Mesenchymal stem cell (in vitro differentiated cells and primary cell): ENCODE results near the gene NT5C1B.
A peak's percentile ranks its signal among the peaks of the same experiment; 100 is the strongest.

Experiments
- DNase-seq: peaks from one replicate; pipeline ENCODE4 v3.0.0-alpha.2; 2013
- H2AFZ ChIP-seq: one replicate; pipeline ENCODE4 v1.6.1; 2013; ENCODE audit warnings: low read depth, mild to moderate bottlenecking, control low read depth, inconsistent platforms, low read length, moderate library complexity
- H2AK5ac ChIP-seq: 2 replicates; pipeline ENCODE4 v1.6.1; 2013; ENCODE audit warnings: low read length, moderate library complexity, mild to moderate bottlenecking, inconsistent platforms; ENCODE audit not compliant: severe bottlenecking
- H2BK120ac ChIP-seq: one replicate; pipeline ENCODE4 v1.6.1; 2013; ENCODE audit warnings: low read depth, mild to moderate bottlenecking, inconsistent platforms, low read length, moderate library complexity
- H2BK12ac ChIP-seq, 2 experiments: one replicate each; pipeline ENCODE4 v1.6.1; 2013; ENCODE audit warnings: inconsistent platforms in 2 of 2, low read length in 2 of 2, mild to moderate bottlenecking in 2 of 2, moderate library complexity in 2 of 2, control low read depth in 1 of 2
- H2BK15ac ChIP-seq: one replicate; pipeline ENCODE4 v1.6.1; 2013; ENCODE audit warnings: mild to moderate bottlenecking, low read depth, inconsistent platforms; ENCODE audit not compliant: poor library complexity, severe bottlenecking
- H2BK5ac ChIP-seq: 2 replicates; pipeline ENCODE4 v1.6.1; 2013; ENCODE audit warnings: low read depth, mild to moderate bottlenecking, low read length, control low read depth, inconsistent platforms; ENCODE audit not compliant: poor library complexity, severe bottlenecking
- H3K14ac ChIP-seq, 2 experiments: one replicate each; pipeline ENCODE4 v1.6.1; 2013; ENCODE audit warnings: inconsistent platforms in 2 of 2, low read length in 2 of 2, control low read depth in 1 of 2, mild to moderate bottlenecking in 1 of 2, moderate library complexity in 1 of 2
- H3K18ac ChIP-seq, 2 experiments: one replicate each; pipeline ENCODE4 v1.6.1; 2013; ENCODE audit warnings: inconsistent platforms in 2 of 2, low read length in 2 of 2, control low read depth in 1 of 2, low read depth in 1 of 2, mild to moderate bottlenecking in 1 of 2
- H3K23ac ChIP-seq, 2 experiments: one replicate each; pipeline ENCODE4 v1.6.1; 2013; ENCODE audit warnings: inconsistent platforms in 2 of 2, low read length in 2 of 2, mild to moderate bottlenecking in 2 of 2, moderate library complexity in 2 of 2, control low read depth in 1 of 2
- H3K27ac ChIP-seq: 2 replicates; pipeline ENCODE4 v1.5.1; 2013; ENCODE audit warnings: mild to moderate bottlenecking, moderate library complexity, low read length, control low read depth, inconsistent platforms; ENCODE audit not compliant: poor library complexity, severe bottlenecking
- H3K27me3 ChIP-seq, 2 experiments: 2 replicates each; pipeline versions ENCODE4 v1.6.1 to v1.7.0; 2013; ENCODE audit warnings: low read length in 2 of 2, mild to moderate bottlenecking in 2 of 2, moderate library complexity in 2 of 2, control low read depth in 1 of 2, inconsistent platforms in 1 of 2; ENCODE audit not compliant: control insufficient read depth in 1 of 2, insufficient read depth in 1 of 2
- H3K36me3 ChIP-seq, 2 experiments: 2 replicates each; pipeline versions ENCODE4 v1.6.1 to v1.7.0; 2013; ENCODE audit warnings: low read length in 2 of 2, control low read depth in 1 of 2, inconsistent platforms in 1 of 2, low read depth in 1 of 2, mild to moderate bottlenecking in 1 of 2; ENCODE audit not compliant: insufficient read depth in 2 of 2, control insufficient read depth in 1 of 2
- H3K4ac ChIP-seq, 2 experiments: one replicate each; pipeline ENCODE4 v1.6.1; 2013; ENCODE audit warnings: inconsistent platforms in 2 of 2, low read length in 2 of 2, mild to moderate bottlenecking in 2 of 2, moderate library complexity in 2 of 2, control low read depth in 1 of 2, low read depth in 1 of 2
- H3K4me1 ChIP-seq: 2 replicates; pipeline ENCODE4 v1.6.1; 2013; ENCODE audit warnings: low read depth, low read length, control low read depth; ENCODE audit not compliant: control insufficient read depth, insufficient read depth
- H3K4me2 ChIP-seq: 2 replicates; pipeline ENCODE4 v1.6.1; 2013; ENCODE audit warnings: low read length, mild to moderate bottlenecking, inconsistent platforms; ENCODE audit not compliant: poor library complexity, severe bottlenecking
- H3K4me3 ChIP-seq, 2 experiments: 2 replicates each; pipeline versions ENCODE4 v1.5.1 to v1.7.0; 2013; ENCODE audit warnings: low read length in 2 of 2, mild to moderate bottlenecking in 2 of 2, control low read depth in 1 of 2, low read depth in 1 of 2; ENCODE audit not compliant: insufficient read depth in 1 of 2
- H3K79me1 ChIP-seq: replicated peaks from 2 replicates; pipeline ENCODE4 v1.6.1; 2013; ENCODE audit warnings: mild to moderate bottlenecking, control low read depth, low read length, inconsistent platforms; ENCODE audit not compliant: poor library complexity, severe bottlenecking
- H3K9ac ChIP-seq: 2 replicates; pipeline ENCODE4 v1.7.0; 2013; ENCODE audit warnings: mild to moderate bottlenecking, low read length, moderate library complexity
- H3K9me3 ChIP-seq: 2 replicates; pipeline ENCODE4 v1.7.0; 2013; ENCODE audit warnings: mild to moderate bottlenecking, low read length; ENCODE audit not compliant: control insufficient read depth
- H4K8ac ChIP-seq: one replicate; pipeline ENCODE4 v1.6.1; 2013; ENCODE audit warnings: inconsistent platforms, mild to moderate bottlenecking, low read length, moderate library complexity
- H4K91ac ChIP-seq: one replicate; pipeline ENCODE4 v1.6.1; 2013; ENCODE audit warnings: mild to moderate bottlenecking, low read length, inconsistent platforms
- WGBS: methylation state at CpG from one replicate; pipeline ENCODE4 v1.1.7; 2013; ENCODE audit warnings: mixed read lengths; 5-methylcytosine and 5-hydroxymethylcytosine counted together

The NT5C1B gene

GRCh38 chr2:18598848-18599484 is 9.6 kb upstream of the NT5C1B start:
- Histone ChIP-seq H3K9me3 (no peaks in the 10 kb centered on the region), H4K91ac (no peak overlapping the region), H2AFZ (no peak overlapping the region), H2BK120ac (no peak overlapping the region), H2AK5ac (no peak overlapping the region), H2BK5ac (no peak overlapping the region), H3K79me1 (no peaks in the 10 kb centered on the region), H3K27me3 (no peaks in the 10 kb centered on the region), H2BK15ac (no peak overlapping the region), H3K23ac (no peak overlapping the region), H3K4ac (no peak overlapping the region), H2BK12ac (no peak overlapping the region), H3K27ac (no peak overlapping the region), H4K8ac (no peak overlapping the region), H3K4me3 (peak overlapping the region in 1 of 2 experiments; percentile 47), H3K18ac (no peak overlapping the region), H3K4me2 (no peak overlapping the region), H3K14ac (no peak overlapping the region), H3K9ac (peak overlapping the region; percentile 64), H3K4me1 (no peaks in the 10 kb centered on the region), H3K36me3 (no peaks in the 10 kb centered on the region)
- WGBS = 89% methylated on average over 6 of the region's 6 CpGs
- no peak for DNase-seq

- no peak overlapping the region for H2AFZ ChIP-seq
- no peak overlapping the region for H4K91ac ChIP-seq
- H3K4me2 ChIP-seq = no peak overlapping the region
- H3K4me1 ChIP-seq = no peaks in the 10 kb centered on the region
- no peak overlapping the region for H3K14ac ChIP-seq
- no peak overlapping the region for H3K9ac ChIP-seq
- H3K79me1 ChIP-seq = no peaks in the 10 kb centered on the region
- H3K4me3 ChIP-seq = no peak overlapping the region
- no peak overlapping the region for H2AK5ac ChIP-seq
- H3K36me3 ChIP-seq = no peaks in the 10 kb centered on the region
- H3K9me3 ChIP-seq = no peaks in the 10 kb centered on the region
- no peak overlapping the region for H2BK120ac ChIP-seq
- no peak overlapping the region for H2BK5ac ChIP-seq
- H3K4ac ChIP-seq = no peak overlapping the region
- 91% methylated on average over 4 of the region's 5 CpGs for WGBS
- no peak overlapping the region for H2BK15ac ChIP-seq
- no peak overlapping the region for H3K27ac ChIP-seq
- H3K18ac ChIP-seq = no peak overlapping the region
- no peak overlapping the region for H2BK12ac ChIP-seq
- H3K23ac ChIP-seq = no peak overlapping the region
- no peaks in the 10 kb centered on the region for H3K27me3 ChIP-seq
- no peak overlapping the region for H4K8ac ChIP-seq
- no peak for DNase-seq
Measured at GRCh38 chr2:18597618-18598017, 8.2 kb upstream of the NT5C1B start.

- Histone ChIP-seq H3K4me2 (no peak overlapping the region), H3K79me1 (no peaks in the 10 kb centered on the region), H3K27me3 (no peaks in the 10 kb centered on the region), H3K4me3 (no peak overlapping the region), H4K8ac (no peak overlapping the region), H2BK12ac (no peak overlapping the region), H3K14ac (no peak overlapping the region), H2BK120ac (no peak overlapping the region), H2BK15ac (no peak overlapping the region), H2BK5ac (no peak overlapping the region), H3K4ac (no peak overlapping the region), H3K36me3 (no peaks in the 10 kb centered on the region), H3K4me1 (no peaks in the 10 kb centered on the region), H2AFZ (no peak overlapping the region), H3K23ac (no peak overlapping the region), H3K9me3 (no peaks in the 10 kb centered on the region), H3K9ac (no peak overlapping the region), H3K18ac (no peak overlapping the region), H3K27ac (no peak overlapping the region), H4K91ac (no peak overlapping the region), H2AK5ac (no peak overlapping the region)
- no peak for DNase-seq
- 81% methylated on average over 3 of the region's 3 CpGs for whole genome bisulfite sequencing
Measured at GRCh38 chr2:18596993-18597392, 7.6 kb upstream of the NT5C1B start.

GRCh38 chr2:18593496-18593895 is 4.1 kb upstream of the NT5C1B start:
- no peak overlapping the region for H3K4ac ChIP-seq
- no peak overlapping the region for H3K14ac ChIP-seq
- no peaks in the 10 kb centered on the region for H3K36me3 ChIP-seq
- H3K23ac ChIP-seq = no peak overlapping the region
- no peak overlapping the region for H2AK5ac ChIP-seq
- H3K9me3 ChIP-seq = peaks cover 5% of the 10 kb centered on the region
- DNase-seq = no peak
- H3K79me1 ChIP-seq = no peaks in the 10 kb centered on the region
- no peak overlapping the region for H4K91ac ChIP-seq
- H2BK5ac ChIP-seq = no peak overlapping the region
- H2BK15ac ChIP-seq = no peak overlapping the region
- H4K8ac ChIP-seq = no peak overlapping the region
- no peaks in the 10 kb centered on the region for H3K27me3 ChIP-seq
- no peak overlapping the region for H3K4me2 ChIP-seq
- no peak overlapping the region for H3K27ac ChIP-seq
- H2BK120ac ChIP-seq = no peak overlapping the region
- WGBS = 52% methylated on average over 1 of the region's 1 CpG
- no peak overlapping the region for H2BK12ac ChIP-seq
- H3K18ac ChIP-seq = no peak overlapping the region
- H2AFZ ChIP-seq = no peak overlapping the region
- no peaks in the 10 kb centered on the region for H3K4me1 ChIP-seq
- H3K4me3 ChIP-seq = no peak overlapping the region
- no peak overlapping the region for H3K9ac ChIP-seq
